MM.1S (cell line): Measurements from ENCODE around the gene P4HA3.

Source experiments
- CTCF ChIP-seq: fragments of 300-600 bp; sonication (generic); IDR thresholded peaks from 2 replicates; pipeline ENCODE4 v1.5.1; 2016; ENCODE audit warnings: antibody characterized with exemption, low read length, mixed read lengths
- EZH2 ChIP-seq: fragments of 300-600 bp; sonication (generic); optimal IDR thresholded peaks from 2 replicates; pipeline ENCODE3; 2017; ENCODE audit warnings: low read depth, mild to moderate bottlenecking, antibody characterized with exemption, low read length, mixed read lengths

GRCh38 chr11:74306435-74307175, 4.8 kb downstream of the P4HA3 start:
- TF ChIP-seq CTCF (no peak), EZH2 (no peak)
